Left kidney (tissue), 2 donors: Measurements from ENCODE around the gene SLC23A2. TPM values are rescaled to one million over a fixed set of nuclear protein-coding genes. Genes with fewer than 3 reads are reported as not detected.

Experiments
- DNase-seq: peaks from one replicate; pipeline ENCODE4 v3.0.0-alpha.2; 2013
- polyA plus RNA-seq: library from polyadenylated mRNA; unstranded; fragments of 120-200 nt; gene quantifications from one replicate; pipeline ENCODE4 v1.2.1, GENCODE V29; 2013; ENCODE audit not compliant: insufficient read length

SLC23A2 gene
- polyA plus RNA-seq, 1 donor = 25.9 TPM

DNA sequence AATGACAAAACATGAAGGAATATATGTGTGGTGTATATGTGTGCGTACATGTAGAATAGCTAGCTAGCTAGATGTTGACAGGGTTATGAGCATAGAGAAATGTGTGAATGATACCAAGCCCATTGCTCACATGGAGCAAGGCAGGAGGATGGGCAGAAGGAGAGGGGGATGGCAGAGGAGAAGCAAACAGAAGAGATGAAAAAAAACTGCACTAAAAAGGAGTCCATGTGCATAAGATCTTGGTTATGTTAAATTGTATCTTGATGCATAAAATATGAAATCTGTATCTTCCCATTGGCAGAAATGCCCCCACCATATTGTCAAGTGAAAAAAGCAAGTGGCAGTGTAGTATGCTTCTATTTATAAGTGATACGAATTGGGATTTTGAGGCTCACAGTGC lies 154.5 kb downstream of the SLC23A2 start:
- DNase-seq = no peak

- no peak for DNase-seq
These were observed 156.4 kb downstream of the SLC23A2 start for GRCh38 chr20:4844751-4845465.

GRCh38 chr20:4844325-4844724 lies 157.0 kb downstream of the SLC23A2 start:
- no peak for DNase-seq

- DNase-seq = no peak
These were observed 160.5 kb downstream of the SLC23A2 start for GRCh38 chr20:4840801-4841200.

DNA sequence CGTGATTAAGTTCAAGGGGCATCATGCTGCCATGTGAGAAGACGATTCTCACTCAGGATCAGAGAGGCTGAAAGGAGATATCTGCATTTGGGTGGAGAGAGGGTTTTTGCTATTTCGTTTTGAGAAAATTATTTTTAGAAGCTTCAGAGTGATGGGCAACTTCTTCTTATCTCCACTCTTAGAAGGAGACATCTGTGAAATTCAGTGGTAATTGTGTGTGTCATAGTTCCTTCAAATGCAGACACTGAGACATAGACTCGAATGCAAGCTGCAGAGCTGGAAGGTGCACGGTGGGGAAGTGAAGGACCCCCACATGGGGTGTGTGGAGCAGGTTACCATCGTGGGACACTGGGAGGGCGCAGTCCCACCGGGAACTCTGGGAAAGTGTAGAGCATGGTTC lies 162.8 kb downstream of the SLC23A2 start:
- DNase-seq = no peak

GRCh38 chr20:4837760-4838159 lies 163.6 kb downstream of the SLC23A2 start:
- no peak for DNase-seq

DNA sequence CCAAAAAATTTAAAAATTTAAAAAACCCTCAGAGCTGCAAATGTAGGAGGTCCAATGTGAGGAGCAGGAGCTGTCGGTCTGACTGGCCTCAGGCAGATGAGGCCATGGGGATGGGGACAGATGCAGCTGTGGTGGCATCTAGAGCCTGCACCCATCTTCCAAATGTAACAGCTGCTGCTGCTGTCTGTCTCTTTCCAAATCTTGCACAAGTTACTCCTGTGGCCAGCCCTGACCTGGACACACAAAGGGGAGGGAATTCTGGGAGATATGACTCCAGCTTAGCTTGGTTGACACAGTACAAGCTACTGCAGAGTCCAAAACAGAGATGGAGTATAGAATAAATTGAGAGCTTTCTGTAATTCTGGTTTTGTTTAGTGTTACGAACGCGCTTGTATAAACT lies 164.4 kb downstream of the SLC23A2 start:
- DNase-seq = no peak

GRCh38 chr20:4836473-4836872 lies 164.8 kb downstream of the SLC23A2 start:
- DNase-seq = no peak

GRCh38 chr20:4835244-4836177 lies 165.8 kb downstream of the SLC23A2 start:
- no peak for DNase-seq

DNA sequence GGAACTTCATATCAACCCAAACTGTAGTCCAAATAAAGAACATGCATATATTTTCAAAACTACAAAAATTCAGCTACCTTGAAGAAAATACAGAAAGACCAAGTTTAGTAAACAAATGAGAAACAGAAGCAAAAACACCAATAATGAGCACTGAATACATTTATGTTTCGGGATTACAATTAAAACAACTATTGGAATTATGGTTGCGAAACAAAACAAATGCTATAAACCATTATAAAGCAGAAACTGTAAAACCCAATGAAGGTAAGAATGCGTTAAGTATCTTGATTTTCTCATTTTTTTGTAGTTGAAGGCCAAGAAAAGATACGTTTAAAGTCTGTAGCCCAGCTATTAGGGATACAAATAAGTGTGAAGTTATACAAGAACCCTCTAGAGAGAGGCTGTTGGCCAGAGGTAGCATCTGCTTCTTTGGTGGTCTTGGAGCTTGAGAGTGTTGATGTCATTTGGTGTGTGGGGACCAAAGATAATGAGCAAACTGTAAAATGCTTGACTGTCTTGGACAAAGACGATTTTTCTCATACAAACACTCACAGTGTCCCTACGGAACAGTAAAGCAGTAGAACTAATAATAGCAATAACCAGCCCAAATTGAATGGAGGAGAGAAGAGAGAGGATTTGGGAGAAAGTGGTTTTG lies 168.1 kb downstream of the SLC23A2 start:
- DNase-seq = no peak

GRCh38 chr20:4832469-4832868 lies 168.8 kb downstream of the SLC23A2 start:
- DNase-seq = no peak

DNA sequence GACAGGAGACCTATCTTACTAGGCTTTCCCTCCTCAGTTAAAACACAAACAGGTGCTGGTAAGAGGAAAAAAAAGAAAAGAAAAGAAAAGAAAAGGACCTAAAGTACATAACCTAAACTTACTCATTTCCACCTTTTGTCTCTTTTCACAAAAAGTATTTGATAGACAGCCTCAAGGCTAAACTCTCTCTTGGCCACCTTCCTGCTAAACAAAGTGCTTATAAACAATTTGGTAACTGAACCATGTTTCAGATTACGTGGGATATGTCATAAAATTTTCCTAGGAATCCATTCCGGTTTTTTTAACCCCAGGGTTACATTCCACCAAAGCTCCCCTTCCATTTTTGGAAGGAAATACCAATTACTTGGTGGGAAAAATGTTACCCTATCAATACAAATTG lies 170.6 kb downstream of the SLC23A2 start:
- no peak for DNase-seq

DNA sequence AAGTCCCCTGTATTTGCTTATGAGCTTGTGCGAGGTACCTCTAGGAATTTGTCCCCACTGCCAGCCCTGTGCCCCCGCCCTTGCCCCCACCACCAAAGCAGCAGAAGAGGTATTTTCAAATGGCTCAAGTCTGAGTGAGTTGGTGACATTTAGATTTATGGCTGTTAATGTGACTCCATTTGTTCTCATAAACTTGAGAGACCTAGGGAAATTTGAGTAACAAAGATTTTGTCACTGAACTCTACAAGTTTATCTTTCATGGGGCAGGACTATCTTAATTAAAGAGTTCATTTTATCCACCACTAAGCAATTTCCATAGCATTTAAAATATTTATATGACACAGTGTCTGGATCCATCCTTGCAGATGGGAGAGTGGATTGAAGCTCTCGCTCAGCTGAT lies 171.1 kb downstream of the SLC23A2 start:
- no peak for DNase-seq

DNA sequence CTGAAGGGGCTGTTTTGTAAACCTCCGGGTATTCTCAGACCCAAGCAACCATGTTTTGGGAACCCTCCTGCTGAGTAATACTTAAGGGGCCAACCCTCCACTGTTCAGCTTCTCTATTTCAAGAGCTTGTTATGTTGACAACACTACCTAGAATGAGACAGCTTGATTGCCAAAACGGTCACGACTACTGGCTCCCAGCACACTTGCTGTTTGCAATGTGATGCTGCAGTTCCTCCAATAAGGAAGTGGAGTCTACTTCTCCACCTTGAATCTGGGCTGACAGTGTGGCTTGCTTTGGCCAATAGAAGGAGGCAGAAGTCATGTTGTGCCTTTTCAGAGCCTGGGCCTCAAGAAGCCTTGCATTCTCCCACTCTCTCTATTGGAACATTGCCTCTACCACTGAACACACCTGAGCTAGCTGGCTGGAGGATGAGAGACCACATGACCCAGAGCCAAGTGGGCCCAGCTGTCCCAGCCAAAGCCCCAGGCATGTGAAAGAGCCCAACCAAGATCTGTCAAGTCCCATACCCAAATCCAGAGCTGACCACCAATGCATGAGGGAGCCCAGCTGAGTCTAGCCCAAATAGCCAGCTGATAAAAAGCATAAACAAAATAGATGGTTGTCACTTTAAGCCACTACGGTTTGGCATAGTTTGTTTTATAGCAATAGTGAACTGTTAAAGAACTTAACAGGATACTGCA lies 171.6 kb downstream of the SLC23A2 start:
- DNase-seq = no peak

DNA sequence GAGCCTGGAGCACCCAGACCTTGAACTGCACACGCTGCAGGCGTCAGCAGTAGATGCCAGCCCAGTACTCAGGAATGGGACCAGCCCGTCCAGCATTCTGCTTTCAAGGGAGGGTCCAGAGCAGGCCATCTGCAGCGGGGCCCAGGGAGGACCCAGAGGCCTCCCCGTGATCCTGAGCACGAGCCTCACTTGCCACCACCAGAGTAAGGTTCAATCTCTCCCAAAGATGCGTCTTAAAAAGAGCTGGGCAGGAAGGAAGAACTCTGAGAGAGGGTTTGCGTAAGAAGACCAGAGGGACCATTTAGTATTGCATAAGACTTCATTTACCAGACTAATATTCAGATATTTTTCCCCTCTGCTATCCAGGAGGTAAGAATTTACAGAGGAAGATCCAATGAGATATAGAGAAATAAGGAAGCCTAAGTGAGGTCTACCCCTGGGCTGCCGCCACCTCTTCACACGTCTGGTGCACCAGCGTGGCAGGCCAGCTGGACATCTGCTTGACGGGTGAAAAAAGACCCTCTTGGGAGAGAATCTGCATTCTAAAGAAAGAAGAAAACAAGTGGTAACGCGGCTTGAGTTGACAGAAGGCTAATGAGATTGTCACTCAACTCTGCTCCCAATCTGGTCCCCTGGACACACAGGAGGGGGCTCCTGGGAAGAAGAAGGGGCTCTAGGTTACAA lies 172.3 kb downstream of the SLC23A2 start:
- DNase-seq = no peak

DNA sequence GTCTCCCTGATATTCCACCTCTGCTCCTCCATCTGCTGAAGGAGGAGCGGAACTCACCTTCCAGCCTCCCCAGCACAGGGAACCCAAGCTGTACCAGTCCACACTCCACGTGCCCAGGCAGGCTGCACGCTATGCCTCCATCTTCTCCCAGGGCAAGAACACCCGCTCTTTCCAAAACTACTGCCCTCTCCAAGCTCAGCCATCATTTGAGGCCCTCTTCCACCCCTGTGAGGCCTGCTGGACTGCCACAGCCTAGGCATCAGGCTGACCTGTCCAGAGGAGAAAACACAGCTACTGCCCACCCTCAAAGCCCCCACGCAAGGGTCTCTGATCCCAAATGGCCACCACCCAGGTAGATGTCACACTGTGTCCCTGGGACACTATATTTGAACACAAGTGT lies 179.7 kb downstream of the SLC23A2 start:
- no peak for DNase-seq

GRCh38 chr20:4820806-4821518 lies 180.3 kb downstream of the SLC23A2 start:
- no peak for DNase-seq

GRCh38 chr20:4819901-4820300 lies 181.4 kb downstream of the SLC23A2 start:
- no peak for DNase-seq

DNA sequence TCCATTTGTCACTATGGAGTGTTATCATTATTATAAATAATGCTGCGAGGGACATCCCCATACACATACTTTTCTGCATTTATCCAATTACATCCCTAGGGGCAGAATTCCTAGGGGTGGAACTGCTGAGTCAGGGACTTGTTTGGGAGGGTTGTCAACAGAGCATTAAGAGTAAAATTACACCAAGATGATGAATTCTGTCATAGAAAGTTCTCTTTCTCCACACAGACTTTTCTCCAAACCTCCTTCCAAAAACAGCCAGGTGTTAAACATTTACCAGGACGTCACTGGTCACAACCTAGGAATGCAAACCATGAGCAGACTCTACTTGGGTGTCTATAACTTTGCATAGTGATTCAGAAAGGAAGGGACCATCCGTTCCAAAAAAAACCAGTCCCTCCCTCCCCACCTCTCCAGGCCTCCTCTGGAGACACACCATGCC lies 184.1 kb downstream of the SLC23A2 start:
- DNase-seq = no peak

- no peak for DNase-seq
These were observed 185.7 kb downstream of the SLC23A2 start for GRCh38 chr20:4815628-4816027.

- no peak for DNase-seq
These were observed 186.5 kb downstream of the SLC23A2 start for GRCh38 chr20:4814696-4815252.
